Lower leg skin (tissue), 4 donors: ENCODE results near the gene CAV1. TPM values are rescaled to one million over a fixed set of nuclear protein-coding genes. Genes with fewer than 3 reads are reported as not detected.

ENCODE experiments used
- DNase-seq, 2 donors: peaks; one replicate each; pipeline ENCODE4 v3.0.0-alpha.2; 2019; ENCODE audit warnings: low spot score in 2 of 2
- H3K4me3 ChIP-seq: fragments of 200-600 bp; sonication (generic); 2 replicates; pipeline ENCODE4 v1.5.1; 2017; ENCODE audit warnings: mild to moderate bottlenecking, low read depth; ENCODE audit not compliant: poor library complexity, severe bottlenecking
- POLR2A ChIP-seq, 2 donors: fragments of 450-650 bp; IDR thresholded peaks; one replicate each; pipeline ENCODE4 v1.6.1; 2016 to 2017; ENCODE audit warnings: antibody characterized with exemption in 2 of 2, mild to moderate bottlenecking in 1 of 2, moderate library complexity in 1 of 2
- WGBS, 2 donors: methylation state at CpG; one replicate each; pipeline ENCODE4 v1.1.5; 2018; 5-methylcytosine and 5-hydroxymethylcytosine counted together
- intact Hi-C: fragments of 100-400 bp; cut with DNase I; formaldehyde crosslinking; loops from one replicate; pipeline ENCODE4 v1.15.0; 2023; ENCODE audit warnings: low total_unique reads
- total RNA-seq, 4 donors: library from RNA; depleted of rRNA; stranded (reverse); fragments of >200 nt; gene quantifications; one replicate each; pipeline ENCODE4 v1.1.0, GENCODE V29; 2016
- TF ChIP-seq, protein P1 (sequence below), 3 donors: fragments of 450-650 bp; IDR thresholded peaks; one replicate each; pipeline ENCODE4 v1.5.1; 2016; ENCODE audit warnings: antibody characterized with exemption in 3 of 3, mild to moderate bottlenecking in 3 of 3, moderate library complexity in 2 of 3

Gene CAV1
- total RNA-seq, 4 donors from 2014 or later, result 78.7 to 178 (median 139) TPM

DNA sequence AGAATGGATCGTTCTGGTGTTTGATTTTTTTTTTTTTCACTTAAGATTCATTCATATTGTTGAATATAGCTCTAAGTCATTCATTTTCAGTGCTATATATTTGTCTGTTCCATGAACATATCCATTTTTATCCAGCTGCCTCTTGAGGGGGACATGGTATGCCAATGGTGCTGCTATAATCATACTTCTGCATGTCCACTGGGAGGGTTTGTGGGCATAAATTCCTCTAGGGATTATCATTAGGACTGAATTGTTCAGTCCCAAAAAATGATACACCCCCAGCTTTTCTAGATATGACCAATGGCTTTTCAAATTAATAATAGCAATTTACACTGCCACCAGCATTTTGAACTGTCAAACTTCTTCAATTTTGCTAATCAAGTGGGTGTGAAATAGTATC lies 41.1 kb downstream of the CAV1 start:
- no peak overlapping the region for H3K4me3 ChIP-seq
- TF ChIP-seq POLR2A (IDR thresholded peaks at IDR 0.05), result no peak
- TF ChIP-seq, protein P1, sequence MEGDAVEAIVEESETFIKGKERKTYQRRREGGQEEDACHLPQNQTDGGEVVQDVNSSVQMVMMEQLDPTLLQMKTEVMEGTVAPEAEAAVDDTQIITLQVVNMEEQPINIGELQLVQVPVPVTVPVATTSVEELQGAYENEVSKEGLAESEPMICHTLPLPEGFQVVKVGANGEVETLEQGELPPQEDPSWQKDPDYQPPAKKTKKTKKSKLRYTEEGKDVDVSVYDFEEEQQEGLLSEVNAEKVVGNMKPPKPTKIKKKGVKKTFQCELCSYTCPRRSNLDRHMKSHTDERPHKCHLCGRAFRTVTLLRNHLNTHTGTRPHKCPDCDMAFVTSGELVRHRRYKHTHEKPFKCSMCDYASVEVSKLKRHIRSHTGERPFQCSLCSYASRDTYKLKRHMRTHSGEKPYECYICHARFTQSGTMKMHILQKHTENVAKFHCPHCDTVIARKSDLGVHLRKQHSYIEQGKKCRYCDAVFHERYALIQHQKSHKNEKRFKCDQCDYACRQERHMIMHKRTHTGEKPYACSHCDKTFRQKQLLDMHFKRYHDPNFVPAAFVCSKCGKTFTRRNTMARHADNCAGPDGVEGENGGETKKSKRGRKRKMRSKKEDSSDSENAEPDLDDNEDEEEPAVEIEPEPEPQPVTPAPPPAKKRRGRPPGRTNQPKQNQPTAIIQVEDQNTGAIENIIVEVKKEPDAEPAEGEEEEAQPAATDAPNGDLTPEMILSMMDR (IDR thresholded peaks at IDR 0.05), result no peak
- WGBS, 2 donors, result 88 to 90% methylated on average over 1 of the region's 1 CpG
- DNase-seq, result no peak
- intact Hi-C loops, result no loop called here

DNA sequence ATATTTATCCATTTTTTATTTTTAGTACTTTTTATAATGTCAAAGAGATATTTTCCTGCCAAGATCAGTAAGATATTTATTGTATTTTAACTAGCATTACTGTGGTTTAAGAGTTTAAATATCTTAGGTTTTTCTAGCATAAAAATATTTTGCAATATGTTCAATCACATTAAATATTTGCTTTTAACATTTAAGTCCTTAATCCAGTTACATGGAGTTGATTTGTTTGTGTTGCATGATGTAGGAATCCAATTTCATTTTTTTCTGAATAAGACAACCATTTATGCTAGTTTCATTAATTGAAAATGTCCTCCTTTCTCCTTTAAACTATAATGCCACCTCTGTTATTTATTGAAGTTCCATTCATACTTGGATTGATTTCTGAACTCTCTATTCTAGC lies 41.8 kb downstream of the CAV1 start:
- TF ChIP-seq, protein P1 (IDR thresholded peaks at IDR 0.05), result no peak
- no peak for TF ChIP-seq POLR2A (IDR thresholded peaks at IDR 0.05)
- H3K4me3 ChIP-seq, result no peak overlapping the region
- DNase-seq, result no peak
- intact Hi-C loops, result no loop called here

DNA sequence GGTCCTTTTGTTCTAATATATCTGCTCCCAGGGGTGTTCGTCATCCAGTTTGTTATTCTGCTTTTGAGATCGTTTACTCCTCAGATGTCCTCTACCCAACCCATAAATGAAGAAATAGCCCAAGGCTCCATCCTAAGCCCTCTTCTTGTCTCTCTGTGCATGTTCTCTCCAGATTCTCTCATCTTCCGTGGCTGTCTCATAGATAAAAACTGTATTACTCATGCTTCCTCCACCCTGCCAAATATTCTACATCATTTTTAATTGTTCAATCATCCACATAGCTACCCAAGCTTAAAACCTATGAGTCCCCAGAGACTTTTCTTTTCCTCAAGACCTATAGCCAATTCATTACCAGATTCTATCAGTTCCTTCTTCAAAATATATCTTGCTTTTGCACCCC lies 44.9 kb downstream of the CAV1 start:
- TF ChIP-seq POLR2A (IDR thresholded peaks at IDR 0.05), result no peak
- TF ChIP-seq, protein P1 (IDR thresholded peaks at IDR 0.05), result no peak
- WGBS, 2 donors, result 34 to 39% methylated on average over 3 of the region's 3 CpGs
- no peak for DNase-seq
- H3K4me3 ChIP-seq, result no peak overlapping the region
- intact Hi-C loops, result no loop called here

DNA sequence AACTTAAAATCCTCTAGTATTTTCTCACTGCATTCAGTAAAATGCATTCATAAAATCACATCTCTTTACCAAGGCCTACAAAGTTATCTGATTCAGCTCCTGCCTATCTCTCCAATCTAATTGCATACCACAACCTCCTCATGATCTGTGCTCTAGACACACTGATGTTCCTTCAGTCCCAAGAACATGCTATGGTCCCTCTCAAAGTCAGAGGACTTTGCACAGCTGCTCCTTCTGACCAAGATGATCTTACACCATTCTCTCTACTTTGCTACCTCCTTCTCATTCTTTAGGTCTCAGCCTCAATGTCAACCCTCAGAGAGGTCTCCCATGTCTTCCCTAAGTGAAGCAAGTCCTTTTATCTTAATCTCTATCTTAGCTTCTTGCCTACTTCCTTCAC lies 45.5 kb downstream of the CAV1 start:
- no peak for DNase-seq
- TF ChIP-seq, protein P1 (IDR thresholded peaks at IDR 0.05), result no peak
- no peak for TF ChIP-seq POLR2A (IDR thresholded peaks at IDR 0.05)
- H3K4me3 ChIP-seq, result no peak overlapping the region
- intact Hi-C loops, result no loop called here

DNA sequence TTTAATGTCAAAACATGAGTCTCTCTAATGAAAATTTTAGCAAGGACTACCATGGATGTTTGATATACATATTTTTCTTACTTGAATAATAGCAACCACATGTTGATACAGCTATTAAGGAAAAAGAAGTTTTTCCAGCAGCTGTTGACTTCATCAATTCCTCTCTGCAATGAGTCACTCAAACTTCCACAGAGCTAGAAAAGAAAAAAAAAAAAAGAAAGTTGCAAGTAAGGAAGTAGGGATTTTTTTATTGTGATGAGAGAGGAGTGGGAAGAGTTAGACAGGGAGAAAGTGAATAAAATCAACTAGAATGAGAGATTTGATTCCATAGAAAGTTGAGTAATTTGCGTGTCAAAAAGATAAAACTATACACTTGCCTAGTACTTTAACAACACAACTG lies 46.2 kb downstream of the CAV1 start:
- WGBS, 2 donors, result 22 to 33% methylated on average over 1 of the region's 1 CpG
- TF ChIP-seq, protein P1 (IDR thresholded peaks at IDR 0.05), result no peak
- TF ChIP-seq POLR2A (IDR thresholded peaks at IDR 0.05), result no peak
- no peak for DNase-seq

DNA sequence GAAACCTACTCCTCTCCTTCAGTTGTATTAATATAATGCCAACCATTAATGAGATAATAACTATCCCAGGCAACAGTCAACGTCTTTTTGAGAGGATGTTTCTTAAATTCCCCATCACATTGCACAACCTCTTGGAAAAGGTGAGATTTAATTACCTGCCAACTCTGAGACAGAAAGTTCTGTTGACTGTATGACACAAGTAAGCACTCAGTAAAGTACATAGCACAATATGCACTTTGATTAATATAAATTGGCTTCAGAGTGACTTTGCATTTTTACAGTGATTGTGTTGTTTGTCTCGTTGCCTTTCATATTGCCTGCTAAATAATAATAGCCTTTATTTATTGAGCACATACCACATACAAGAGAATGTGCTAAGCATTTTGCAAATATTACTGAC lies 46.7 kb downstream of the CAV1 start:
- intact Hi-C loops, result no loop called here
- TF ChIP-seq, protein P1 (IDR thresholded peaks at IDR 0.05), result no peak
- no peak for TF ChIP-seq POLR2A (IDR thresholded peaks at IDR 0.05)
- DNase-seq, result no peak
- no peak overlapping the region for H3K4me3 ChIP-seq
- 29 to 35% methylated on average over 2 of the region's 2 CpGs for WGBS, 2 donors

More for the DNA sequence above, 46.2 kb downstream of the CAV1 start:
- intact Hi-C loops, result no loop called here
- no peak overlapping the region for H3K4me3 ChIP-seq
